ENCODE data around the gene SYNE1.

The SYNE1 gene

GRCh38 chr6:152277826-152278329, 359.3 kb downstream of the SYNE1 start:
- H3K27me3 ChIP-seq (ENCODE audit: low read length), result no peaks in the 10 kb centered on the region
- H3K27ac ChIP-seq (ENCODE audit: low read depth, low read length), result no peak overlapping the region
- H3K9me2 ChIP-seq (replicated peaks; ENCODE audit: insufficient read depth, low read length), result no peaks in the 10 kb centered on the region
- H4K20me1 ChIP-seq (ENCODE audit: low read depth, low read length), result no peaks in the 10 kb centered on the region
- peaks cover 3% of the 10 kb centered on the region; the same call in 1 of the 2 replicates for H3K79me2 ChIP-seq (ENCODE audit: insufficient read depth, low read length)
- no peak overlapping the region for H2AFZ ChIP-seq (ENCODE audit: low read depth, low read length, severe bottlenecking)
- peaks cover 54% of the 10 kb centered on the region; the same call in 1 of the 2 replicates for H3K36me3 ChIP-seq (ENCODE audit: low read length)
- H3K9me3 ChIP-seq (ENCODE audit: insufficient read depth, low read length), result no peaks in the 10 kb centered on the region
- H3K9ac ChIP-seq (ENCODE audit: low read length), result no peak overlapping the region
- no peak overlapping the region for H3K4me3 ChIP-seq (ENCODE audit: insufficient read depth, low read length, poor library complexity, severe bottlenecking)
- TF ChIP-seq EZH2phosphoT487 (conservative IDR thresholded peaks at IDR 0.05; ENCODE audit: low read length), result no peak
- H3F3A ChIP-seq (ENCODE audit: insufficient read depth), result peaks cover 3% of the 10 kb centered on the region; the same call in 1 of the 2 replicates
- H3K4me2 ChIP-seq (ENCODE audit: low read depth, low read length, poor library complexity, severe bottlenecking), result no peak overlapping the region

GRCh38 chr6:152273638-152274037, 363.5 kb downstream of the SYNE1 start:
- Histone ChIP-seq H3K36me3 (ENCODE audit: low read length) (peaks cover 47% of the 10 kb centered on the region), H3K79me2 (ENCODE audit: insufficient read depth, low read length) (no peaks in the 10 kb centered on the region), H3K27ac (ENCODE audit: low read depth, low read length) (no peak overlapping the region), H3K9ac (ENCODE audit: low read length) (no peak overlapping the region), H4K20me1 (ENCODE audit: low read depth, low read length) (no peaks in the 10 kb centered on the region), H3K9me3 (ENCODE audit: insufficient read depth, low read length) (no peaks in the 10 kb centered on the region), H3F3A (ENCODE audit: insufficient read depth) (0 out of 2 replicates have a peak, but pooled peaks cover 7% of the 10 kb centered on the region), H3K4me2 (ENCODE audit: low read depth, low read length, poor library complexity, severe bottlenecking) (no peak overlapping the region), H2AFZ (ENCODE audit: low read depth, low read length, severe bottlenecking) (no peak overlapping the region), H3K4me3 (ENCODE audit: insufficient read depth, low read length, poor library complexity, severe bottlenecking) (no peak overlapping the region), H3K27me3 (ENCODE audit: low read length) (no peaks in the 10 kb centered on the region), H3K9me2 (replicated peaks; ENCODE audit: insufficient read depth, low read length) (no peaks in the 10 kb centered on the region)
- no peak for TF ChIP-seq EZH2phosphoT487 (conservative IDR thresholded peaks at IDR 0.05; ENCODE audit: low read length)
- no peak for TF ChIP-seq CTCF (IDR thresholded peaks at IDR 0.05; ENCODE audit: insufficient read depth, low read length, poor library complexity, severe bottlenecking)

GRCh38 chr6:152273002-152273401, 364.2 kb downstream of the SYNE1 start:
- H3K9me3 ChIP-seq (ENCODE audit: insufficient read depth, low read length), result no peaks in the 10 kb centered on the region
- no peaks in the 10 kb centered on the region for H3K27me3 ChIP-seq (ENCODE audit: low read length)
- H3K4me3 ChIP-seq (ENCODE audit: insufficient read depth, low read length, poor library complexity, severe bottlenecking), result no peak overlapping the region
- H3K36me3 ChIP-seq (ENCODE audit: low read length), result peaks cover 50% of the 10 kb centered on the region
- H3K79me2 ChIP-seq (ENCODE audit: insufficient read depth, low read length), result no peaks in the 10 kb centered on the region
- TF ChIP-seq EZH2phosphoT487 (conservative IDR thresholded peaks at IDR 0.05; ENCODE audit: low read length) (no peak), CTCF (IDR thresholded peaks at IDR 0.05; ENCODE audit: insufficient read depth, low read length, poor library complexity, severe bottlenecking) (no peak)
- 0 out of 2 replicates have a peak, but pooled peaks cover 7% of the 10 kb centered on the region for H3F3A ChIP-seq (ENCODE audit: insufficient read depth)
- no peaks in the 10 kb centered on the region for H3K9me2 ChIP-seq (replicated peaks; ENCODE audit: insufficient read depth, low read length)
- H4K20me1 ChIP-seq (ENCODE audit: low read depth, low read length), result no peaks in the 10 kb centered on the region
- H3K27ac ChIP-seq (ENCODE audit: low read depth, low read length), result no peak overlapping the region
- H3K9ac ChIP-seq (ENCODE audit: low read length), result no peak overlapping the region
- no peak overlapping the region for H3K4me2 ChIP-seq (ENCODE audit: low read depth, low read length, poor library complexity, severe bottlenecking)
- no peak overlapping the region for H2AFZ ChIP-seq (ENCODE audit: low read depth, low read length, severe bottlenecking)

- Histone ChIP-seq H3K27ac (ENCODE audit: low read depth, low read length) (no peak overlapping the region), H4K20me1 (ENCODE audit: low read depth, low read length) (no peaks in the 10 kb centered on the region), H3K9me2 (replicated peaks; ENCODE audit: insufficient read depth, low read length) (no peaks in the 10 kb centered on the region), H3K27me3 (ENCODE audit: low read length) (no peaks in the 10 kb centered on the region), H3K9me3 (ENCODE audit: insufficient read depth, low read length) (no peaks in the 10 kb centered on the region), H3K9ac (ENCODE audit: low read length) (no peak overlapping the region), H3K36me3 (ENCODE audit: low read length) (peaks cover 50% of the 10 kb centered on the region), H3K4me2 (ENCODE audit: low read depth, low read length, poor library complexity, severe bottlenecking) (no peak overlapping the region), H2AFZ (ENCODE audit: low read depth, low read length, severe bottlenecking) (no peak overlapping the region), H3K4me3 (ENCODE audit: insufficient read depth, low read length, poor library complexity, severe bottlenecking) (no peak overlapping the region), H3K79me2 (ENCODE audit: insufficient read depth, low read length) (no peaks in the 10 kb centered on the region), H3F3A (ENCODE audit: insufficient read depth) (0 out of 2 replicates have a peak, but pooled peaks cover 7% of the 10 kb centered on the region)
- no peak for TF ChIP-seq CTCF (IDR thresholded peaks at IDR 0.05; ENCODE audit: insufficient read depth, low read length, poor library complexity, severe bottlenecking)
- TF ChIP-seq EZH2phosphoT487 (conservative IDR thresholded peaks at IDR 0.05; ENCODE audit: low read length), result no peak
These were observed 364.7 kb downstream of the SYNE1 start for GRCh38 chr6:152272486-152272885.

All from SU-DHL-6 (cell line).